GM12878 (cell line): ENCODE results near the gene RINL. TPM values are rescaled to one million over a fixed set of nuclear protein-coding genes. Genes with fewer than 3 reads are reported as not detected.

Experiments
- ATAC-seq: fragments of 200-7000 bp; cut with Tn5 transposase; 3 replicates; pipeline ENCODE4 v1.9.1; 2020; ENCODE audit warnings: mild to moderate bottlenecking, moderate library complexity
- BruUV-seq: library from RNA; stranded (reverse); fragments of 400-500 nt; replicated peaks from 2 replicates; lab custom pipeline; 2021; lab: Mats Ljungman, UMichigan
- CTCF ChIA-PET: fragments of 300-600 bp; sonication (Branson Sonifier 250); formaldehyde crosslinking; extraction: SDS; loops from one replicate; lab custom pipeline; 2021; ENCODE audit warnings: inconsistent platforms; lab: Yijun Ruan, JAX
- POLR2A ChIA-PET: fragments of 350-600 bp; formaldehyde crosslinking; extraction: SDS; loops from one replicate; lab custom pipeline; 2021; ENCODE audit warnings: inconsistent platforms; lab: Charles Lee
- RAD21 ChIA-PET: fragments of 300-600 bp; sonication (Branson Sonifier 250); formaldehyde crosslinking; loops from one replicate; lab custom pipeline; 2023; ENCODE audit warnings: antibody characterized with exemption; ENCODE audit not compliant: unreplicated experiment; lab: Charles Lee
- SMC1A ChIA-PET: fragments of 300-600 bp; sonication (Branson Sonifier 250); formaldehyde crosslinking; loops from one replicate; lab custom pipeline; 2023; ENCODE audit not compliant: unreplicated experiment, uncharacterized antibody; lab: Charles Lee
- DNase-seq: peaks from one replicate; pipeline ENCODE4 v3.0.0-alpha.2; 2011; ENCODE audit warnings: low read depth, low spot score
- FAIRE-seq: peaks from 3 replicates; lab custom pipeline; 2011; peaks lifted over from hg19 to GRCh38; lab: Jason Lieb, UNC
- H2AFZ ChIP-seq: 2 replicates; pipeline ENCODE4 v1.6.0; 2011; ENCODE audit warnings: low read depth, low read length, control low read depth; ENCODE audit not compliant: control insufficient read depth
- H3K27ac ChIP-seq: 2 replicates; pipeline ENCODE4 v1.5.1; 2011; ENCODE audit warnings: control low read depth; ENCODE audit not compliant: control insufficient read depth, insufficient read depth
- H3K27me3 ChIP-seq, 2 experiments: replicated peaks in 1 of 2; 2 replicates each; pipeline versions ENCODE4 v1.6.0 to v1.6.1; 2011; ENCODE audit warnings: low read length in 1 of 2; ENCODE audit not compliant: control insufficient read depth in 2 of 2, insufficient read depth in 2 of 2
- H3K36me3 ChIP-seq, 2 experiments: 2 replicates each; pipeline ENCODE4 v1.5.1; 2011; ENCODE audit warnings: low read length in 1 of 2; ENCODE audit not compliant: control insufficient read depth in 2 of 2, insufficient read depth in 2 of 2
- H3K4me1 ChIP-seq: 2 replicates; pipeline ENCODE4 v1.6.1; 2011; ENCODE audit warnings: mild to moderate bottlenecking, low read length, moderate library complexity, mixed read lengths; ENCODE audit not compliant: control insufficient read depth, insufficient read depth
- H3K4me2 ChIP-seq: 2 replicates; pipeline ENCODE4 v1.6.0; 2011; ENCODE audit warnings: control low read depth; ENCODE audit not compliant: control insufficient read depth, insufficient read depth
- H3K4me3 ChIP-seq: fragments of 200-600 bp; sonication (generic); 2 replicates; pipeline ENCODE4 v1.5.1; 2016
- H3K79me2 ChIP-seq: 2 replicates; pipeline ENCODE4 v1.6.0; 2011; ENCODE audit warnings: low read length; ENCODE audit not compliant: control insufficient read depth, insufficient read depth
- H3K9ac ChIP-seq: 2 replicates; pipeline ENCODE4 v1.8.0; 2011; ENCODE audit warnings: low read length, control low read depth, mixed read lengths; ENCODE audit not compliant: control insufficient read depth, insufficient read depth
- H3K9me3 ChIP-seq: replicated peaks from 3 replicates; pipeline ENCODE4 v1.5.1; 2011; ENCODE audit warnings: mild to moderate bottlenecking, low read length; ENCODE audit not compliant: control insufficient read depth, insufficient read depth
- H4K20me1 ChIP-seq: 2 replicates; pipeline ENCODE4 v1.6.0; 2011; ENCODE audit not compliant: control insufficient read depth, insufficient read depth
- BCL11A ChIP-seq: IDR thresholded peaks from 2 replicates; pipeline ENCODE4 v1.6.1; 2011; ENCODE audit warnings: low read depth, low read length
- BHLHE40 ChIP-seq, 2 experiments: fragments of 450-650 bp in 1 of 2; IDR thresholded peaks; 2 replicates each; pipeline ENCODE4 v1.6.1; 2011 to 2017; ENCODE audit warnings: low read depth in 2 of 2, borderline replicate concordance in 1 of 2, improper control_type of control experiment in 1 of 2, low read length in 1 of 2, mild to moderate bottlenecking in 1 of 2
- HSF1 ChIP-seq: fragments of 150-350 bp; IDR thresholded peaks from 2 replicates; pipeline ENCODE4 v1.6.1; 2014; ENCODE audit warnings: mild to moderate bottlenecking, low read depth, low read length
- IKZF1 ChIP-seq: fragments of 450-650 bp; conservative IDR thresholded peaks from 2 replicates; pipeline ENCODE4 v1.6.1; 2017; ENCODE audit warnings: antibody characterized with exemption, mild to moderate bottlenecking
- NKRF ChIP-seq: fragments of 450-650 bp; conservative IDR thresholded peaks from 2 replicates; pipeline ENCODE4 v1.6.1; 2017; ENCODE audit warnings: mild to moderate bottlenecking, moderate library complexity
- NR2F1 ChIP-seq: fragments of 450-650 bp; conservative IDR thresholded peaks from 2 replicates; pipeline ENCODE4 v1.6.1; 2017; ENCODE audit warnings: mild to moderate bottlenecking
- RAD21 ChIP-seq: IDR thresholded peaks from 2 replicates; pipeline ENCODE4 v1.6.1; 2011; ENCODE audit warnings: mild to moderate bottlenecking, low read depth, low read length, moderate library complexity; ENCODE audit not compliant: insufficient read depth
- RELB ChIP-seq: fragments of 450-650 bp; IDR thresholded peaks from 2 replicates; pipeline ENCODE4 v1.6.1; 2017; ENCODE audit warnings: low read depth, mild to moderate bottlenecking, moderate library complexity
- SPI1 ChIP-seq: IDR thresholded peaks from 2 replicates; pipeline ENCODE4 v1.6.1; 2011; ENCODE audit warnings: low read depth, mild to moderate bottlenecking, low read length, moderate library complexity, borderline replicate concordance; ENCODE audit not compliant: insufficient read depth
- ZNF687 ChIP-seq: fragments of 450-650 bp; IDR thresholded peaks from 2 replicates; pipeline ENCODE4 v1.6.1; 2017; ENCODE audit warnings: mild to moderate bottlenecking, moderate library complexity
- ZZZ3 ChIP-seq: IDR thresholded peaks from 2 replicates; pipeline ENCODE4 v1.6.1; 2011; ENCODE audit warnings: low read depth; ENCODE audit not compliant: control insufficient read depth, insufficient read length
- WGBS: methylation state at CpG from one replicate; pipeline ENCODE4 v1.1.6; 2016; ENCODE audit warnings: low lambda C conversion rate; ENCODE audit not compliant: insufficient replicate concordance, insufficient coverage; ENCODE audit errors: missing lambda C conversion rate; 5-methylcytosine and 5-hydroxymethylcytosine counted together
- in situ Hi-C: fragments of 300-500 bp; cut with MboI; formaldehyde crosslinking; loops from 9 replicates; pipeline ENCODE4 v1.14.3; 2018; ENCODE audit warnings: mixed read lengths
- intact Hi-C: fragments of 100-400 bp; cut with micrococcal nuclease; formaldehyde crosslinking; loops from one replicate; pipeline ENCODE4 v1.14.2; 2022; ENCODE audit not compliant: unreplicated experiment
- polyA plus RNA-seq, 11 experiments: library from polyadenylated mRNA; depleted of rRNA in 4 of 11; unstranded in 6 of 11; stranded (reverse) in 5 of 11; fragments of >200 nt; fragmentation: Nextera tagmentation in 4 of 11; fragmentation: Illumina TruSeq in 1 of 11; extraction: Ambion mirVana in 4 of 11; extraction: Trizol in 1 of 11; gene quantifications; 1 replicate in 1 of 11; 2 replicates in 10 of 11; pipeline versions ENCODE4 v1.2.1 to v1.2.3, GENCODE V29; 2011 to 2016; ENCODE audit warnings: inconsistent platforms in 2 of 11, missing spikeins in 2 of 11, low read depth in 1 of 11
- total RNA-seq, 4 experiments: library from RNA; depleted of rRNA in 3 of 4; stranded (reverse); fragments of >200 nt in 3 of 4; fragmentation: Illumina TruSeq in 1 of 4; extraction: Trizol in 1 of 4; gene quantifications; 2 replicates each; pipeline versions ENCODE4 v1.2.1 to v1.2.3, GENCODE V29; 2013 to 2021

Gene RINL
- total and polyA plus RNA-seq, 10 of the 15 experiments (the other 5 are each of a cell fraction or from before 2014, with no cell fraction given), result 14.5 to 64.2 (median 47.6) TPM

GRCh38 chr19:38869160-38869835 is 8.8 kb downstream of the RINL start:
- intact Hi-C loops (loop anchor here (5.0 kb wide), 1 partner anchor 63 kb away; the partner anchor contains the start of genes MRPS12 and SARS2), in situ Hi-C loops (loop anchor here (5.0 kb wide), 1 partner anchor 317 kb away; no protein-coding TSS in a partner anchor)
- H3K4me3 ChIP-seq, result peak overlapping the region; percentile 52; the same call in 1 of the 2 replicates
- SMC1A ChIA-PET, result interaction anchor here (0.8 to 4.6 kb wide), 15 partner anchors 8 to 466 kb away, joined by 3 to 39 read pairs (median 4); partner anchors contain the start of genes ECH1, FAM98C and RINL
- DNase-seq (no peak), ATAC-seq (peak; percentile 52), FAIRE-seq (no peak)
- H3K9me3 ChIP-seq, result no peaks in the 10 kb centered on the region
- CTCF ChIA-PET, result interaction anchor here (0.8 to 2.5 kb wide), 19 partner anchors 9 to 495 kb away, joined by 3 to 17 read pairs (median 6); partner anchors contain the start of genes ECH1, FAM98C, MRPS12 and RINL
- peak overlapping the region; percentile 48; the same call in 1 of the 2 replicates for H3K9ac ChIP-seq
- no peaks in the 10 kb centered on the region for H3K27me3 ChIP-seq
- no peaks in the 10 kb centered on the region for H4K20me1 ChIP-seq
- H3K4me2 ChIP-seq, result peak overlapping the region; percentile 96
- POLR2A ChIA-PET, result interaction anchor here (0.6 to 9.7 kb wide), 8 partner anchors 8 to 1221 kb away, joined by 3 to 144 read pairs (median 12); partner anchors contain the start of genes ECH1, NFKBIB, RINL and SIRT2
- WGBS, result 33% methylated on average over 34 of the region's 34 CpGs
- no peaks in the 10 kb centered on the region for H3K79me2 ChIP-seq
- peaks cover 0 to 4% of the 10 kb centered on the region in 2 experiments; a peak in 1 of 4 replicates for H3K36me3 ChIP-seq
- RAD21 ChIA-PET, result interaction anchor here (0.6 to 4.3 kb wide), 18 partner anchors 8 to 467 kb away, joined by 3 to 34 read pairs (median 6); partner anchors contain the start of genes ACTN4, ECH1, FAM98C and HNRNPL
- no TSS peak for BruUV-seq
- H2AFZ ChIP-seq, result peak overlapping the region; percentile 77
- peaks cover 31% of the 10 kb centered on the region for H3K4me1 ChIP-seq
- H3K27ac ChIP-seq, result peak overlapping the region; percentile 46; the same call in 1 of the 2 replicates
- TF ChIP-seq RAD21, result no peak
- TF ChIP-seq ZZZ3, result no peak
- TF ChIP-seq HSF1, result no peak
- peak; percentile 60; the same call in 1 of the 2 replicates for TF ChIP-seq IKZF1
- no peak for TF ChIP-seq BCL11A
- peak; percentile 25; the same call in 1 of the 2 replicates for TF ChIP-seq SPI1
- TF ChIP-seq ZNF687, result peak; percentile 53
- TF ChIP-seq NKRF, result peak; percentile 35; the same call in 1 of the 2 replicates
- peak; percentile 68 for TF ChIP-seq NR2F1
- TF ChIP-seq BHLHE40 (IDR thresholded peaks at IDR 0.05; ENCODE audit: borderline replicate concordance in 1 of 2, low read depth in 2 of 2, low read length in 1 of 2), result 0 out of 4 replicates have a peak, but pooled peaks of 1 of the 2 experiments have one; percentile 31
- 0 out of 2 replicates have a peak, but pooled peaks have one; percentile 36 for TF ChIP-seq RELB
